Thymus (tissue), 11 donors: ENCODE results near the gene ADAMTS12. TPM values are rescaled to one million over a fixed set of nuclear protein-coding genes. Genes with fewer than 3 reads are reported as not detected.

Experiments used
- DNase-seq, 9 donors: peaks; one replicate each; pipeline ENCODE4 v3.0.0-alpha.2; 2013; ENCODE audit warnings: low spot score in 9 of 9, low read depth in 6 of 9, missing footprints in 1 of 9
- H3K27ac ChIP-seq, 2 donors: one replicate each; pipeline ENCODE4 v1.5.1; 2013; ENCODE audit warnings: control low read depth in 1 of 2, low read depth in 1 of 2, low read length in 1 of 2, mild to moderate bottlenecking in 1 of 2, moderate library complexity in 1 of 2
- H3K27me3 ChIP-seq, 2 donors: one replicate each; pipeline ENCODE4 v1.5.1; 2013; ENCODE audit warnings: low read length in 1 of 2; ENCODE audit not compliant: control insufficient read depth in 2 of 2, insufficient read depth in 1 of 2
- H3K36me3 ChIP-seq, 2 donors: one replicate each; pipeline ENCODE4 v1.5.1; 2013; ENCODE audit warnings: low read length in 1 of 2, mild to moderate bottlenecking in 1 of 2, moderate library complexity in 1 of 2; ENCODE audit not compliant: control insufficient read depth in 2 of 2, insufficient read depth in 2 of 2
- H3K4me1 ChIP-seq, 2 donors: one replicate each; pipeline ENCODE4 v1.5.1; 2013; ENCODE audit warnings: low read length in 2 of 2; ENCODE audit not compliant: control insufficient read depth in 2 of 2, insufficient read depth in 2 of 2
- H3K4me3 ChIP-seq, 2 donors: one replicate each; pipeline ENCODE4 v1.5.1; 2013; ENCODE audit warnings: low read length in 2 of 2, control low read depth in 1 of 2, mild to moderate bottlenecking in 1 of 2
- H3K9me3 ChIP-seq, 2 donors: one replicate each; pipeline ENCODE4 v1.5.1; 2013; ENCODE audit warnings: low read length in 1 of 2, mild to moderate bottlenecking in 1 of 2; ENCODE audit not compliant: control insufficient read depth in 2 of 2, insufficient read depth in 1 of 2
- WGBS: extraction: QIAGEN DNeasy Blood & Tissue Kit; methylation state at CpG from one replicate; pipeline ENCODE4 v1.1.7; 2013; 5-methylcytosine and 5-hydroxymethylcytosine counted together
- polyA plus RNA-seq: library from polyadenylated mRNA; stranded (reverse); fragments of 200-250 nt; gene quantifications from one replicate; pipeline ENCODE4 v1.2.3, GENCODE V29; 2013
- total RNA-seq: library from RNA; stranded (reverse); fragments of 120-200 nt; gene quantifications from one replicate; pipeline ENCODE4 v1.2.4, GENCODE V29; 2013
- donor health status: healthy.

The ADAMTS12 gene
- total and polyA plus RNA-seq, 2 donors = 0.18 to 1.6 TPM

- H3K27me3 ChIP-seq = no peaks in the 10 kb centered on the region
- H3K27ac ChIP-seq = no peak overlapping the region
- H3K9me3 ChIP-seq = no peaks in the 10 kb centered on the region
- peak in 3 of 9 donors; percentile 13 to 52 (median 30) for DNase-seq
- no peak overlapping the region for H3K4me3 ChIP-seq
- H3K36me3 ChIP-seq = no peaks in the 10 kb centered on the region
- H3K4me1 ChIP-seq = no peaks in the 10 kb centered on the region
Measured at GRCh38 chr5:33840927-33841547, 50.8 kb downstream of the ADAMTS12 start.

DNA sequence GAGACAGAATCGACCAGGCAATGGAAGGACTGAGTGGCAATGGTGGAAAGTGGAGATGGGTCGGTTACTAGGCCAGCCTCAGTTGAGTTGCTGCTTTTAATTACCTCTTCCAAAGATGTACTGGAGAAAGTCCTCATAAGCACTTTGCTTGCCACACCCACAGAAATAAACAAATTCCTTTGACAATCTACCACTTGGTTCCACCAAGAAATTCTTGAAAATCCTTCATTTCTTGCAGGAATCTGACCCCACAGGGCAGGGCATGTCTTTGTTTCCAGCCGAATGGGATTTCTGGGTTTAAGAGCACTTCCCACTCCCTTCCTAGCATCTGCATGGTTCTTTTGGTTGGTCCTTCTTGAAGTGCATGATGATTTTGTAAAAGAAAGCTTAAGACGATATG lies 54.5 kb downstream of the ADAMTS12 start:
- no peak for DNase-seq
- no peak overlapping the region for H3K4me3 ChIP-seq
- 95% methylated on average over 4 of the region's 4 CpGs for WGBS
- H3K27ac ChIP-seq = no peak overlapping the region
- H3K4me1 ChIP-seq = no peaks in the 10 kb centered on the region
- H3K27me3 ChIP-seq = no peaks in the 10 kb centered on the region
- H3K36me3 ChIP-seq = no peaks in the 10 kb centered on the region
- H3K9me3 ChIP-seq = no peaks in the 10 kb centered on the region

DNA sequence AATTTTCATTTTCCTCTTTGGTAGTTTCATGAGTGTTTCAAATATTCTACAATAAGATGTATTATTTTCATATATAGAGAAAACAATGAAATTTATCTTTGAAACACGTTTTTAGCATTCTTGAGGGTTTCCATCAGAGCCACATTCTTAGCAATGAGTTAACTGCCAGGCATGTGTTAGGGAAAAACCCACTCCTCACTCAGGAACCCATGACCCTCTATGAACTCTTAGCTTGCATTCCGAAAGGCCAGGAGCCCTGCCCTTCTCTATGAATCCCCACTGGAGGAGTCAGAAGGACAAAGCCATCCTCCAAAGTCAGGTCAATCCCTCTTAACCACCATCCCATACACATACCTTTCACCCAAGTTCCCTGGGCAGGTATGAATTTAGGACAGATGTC lies 57.5 kb downstream of the ADAMTS12 start:
- no peaks in the 10 kb centered on the region for H3K4me1 ChIP-seq
- H3K9me3 ChIP-seq = no peaks in the 10 kb centered on the region
- H3K27me3 ChIP-seq = no peaks in the 10 kb centered on the region
- no peak for DNase-seq
- 86% methylated on average over 2 of the region's 2 CpGs for WGBS
- no peaks in the 10 kb centered on the region for H3K36me3 ChIP-seq
- H3K4me3 ChIP-seq = no peak overlapping the region
- no peak overlapping the region for H3K27ac ChIP-seq

- WGBS = 78% methylated on average over 1 of the region's 1 CpG
- no peak overlapping the region for H3K4me3 ChIP-seq
- DNase-seq = no peak
- H3K4me1 ChIP-seq = no peaks in the 10 kb centered on the region
- no peaks in the 10 kb centered on the region for H3K9me3 ChIP-seq
- H3K36me3 ChIP-seq = no peaks in the 10 kb centered on the region
- no peaks in the 10 kb centered on the region for H3K27me3 ChIP-seq
- no peak overlapping the region for H3K27ac ChIP-seq
Measured at GRCh38 chr5:33833237-33833575, 58.6 kb downstream of the ADAMTS12 start.

- no peak overlapping the region for H3K27ac ChIP-seq
- WGBS = 90% methylated on average over 7 of the region's 7 CpGs
- H3K4me1 ChIP-seq = no peaks in the 10 kb centered on the region
- no peaks in the 10 kb centered on the region for H3K27me3 ChIP-seq
- no peaks in the 10 kb centered on the region for H3K9me3 ChIP-seq
- no peaks in the 10 kb centered on the region for H3K36me3 ChIP-seq
- no peak for DNase-seq
- no peak overlapping the region for H3K4me3 ChIP-seq
Measured at GRCh38 chr5:33832404-33833236, 59.2 kb downstream of the ADAMTS12 start.

DNA sequence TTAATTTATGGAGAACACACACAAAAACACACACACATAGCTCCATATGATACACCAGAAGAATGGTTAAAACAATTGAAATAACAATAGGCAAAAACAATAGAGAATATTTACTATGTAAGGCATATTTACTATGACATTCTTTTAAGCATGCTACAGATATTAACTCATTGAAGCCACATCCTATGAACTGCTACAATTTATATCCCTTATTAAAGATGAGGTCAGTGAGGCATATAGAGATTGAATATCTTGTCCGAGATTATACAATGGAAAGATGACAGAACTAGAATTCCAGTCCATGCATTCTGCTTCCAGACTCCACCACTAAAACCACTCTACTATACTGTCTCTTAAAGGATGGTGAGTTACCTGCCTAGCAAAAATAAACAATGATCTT lies 60.7 kb downstream of the ADAMTS12 start:
- WGBS = 92% methylated on average over 1 of the region's 1 CpG
- no peak for DNase-seq
- Histone ChIP-seq H3K4me3 (no peak overlapping the region), H3K9me3 (no peaks in the 10 kb centered on the region), H3K36me3 (no peaks in the 10 kb centered on the region), H3K27ac (no peak overlapping the region), H3K27me3 (no peaks in the 10 kb centered on the region), H3K4me1 (no peaks in the 10 kb centered on the region)

DNA sequence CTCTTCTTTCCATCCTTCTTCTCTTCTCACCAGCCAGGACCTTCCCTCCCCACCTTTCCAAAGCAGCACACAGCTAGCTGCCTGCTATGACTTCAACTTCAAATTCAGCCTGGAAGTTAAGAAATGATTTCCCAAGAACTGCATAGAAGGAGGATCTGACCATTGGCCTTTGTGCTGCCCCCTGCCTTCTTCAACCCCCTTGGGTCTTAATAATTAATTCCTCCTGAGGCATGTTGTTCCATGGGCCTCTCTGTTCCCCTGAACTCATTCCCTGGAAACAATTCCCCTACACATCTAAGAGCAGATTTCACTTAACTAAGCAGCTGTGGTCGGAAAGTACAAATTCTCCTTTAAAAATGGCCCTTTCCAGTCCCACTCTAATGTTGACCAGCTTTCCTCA lies 62.4 kb downstream of the ADAMTS12 start:
- Histone ChIP-seq H3K27ac (no peak overlapping the region), H3K27me3 (no peaks in the 10 kb centered on the region), H3K36me3 (no peaks in the 10 kb centered on the region), H3K4me3 (no peak overlapping the region), H3K4me1 (no peaks in the 10 kb centered on the region), H3K9me3 (no peaks in the 10 kb centered on the region)
- WGBS = 88% methylated on average over 1 of the region's 1 CpG
- no peak for DNase-seq

GRCh38 chr5:33828626-33829308 lies 63.0 kb downstream of the ADAMTS12 start:
- Histone ChIP-seq H3K27me3 (no peaks in the 10 kb centered on the region), H3K4me1 (no peaks in the 10 kb centered on the region), H3K4me3 (no peak overlapping the region), H3K36me3 (no peaks in the 10 kb centered on the region), H3K27ac (no peak overlapping the region), H3K9me3 (no peaks in the 10 kb centered on the region)
- no peak for DNase-seq
- 96% methylated on average over 7 of the region's 7 CpGs for WGBS

GRCh38 chr5:33827885-33828284 lies 63.9 kb downstream of the ADAMTS12 start:
- no peak for DNase-seq
- Histone ChIP-seq H3K9me3 (no peaks in the 10 kb centered on the region), H3K36me3 (no peaks in the 10 kb centered on the region), H3K27me3 (no peaks in the 10 kb centered on the region), H3K4me1 (no peaks in the 10 kb centered on the region), H3K27ac (no peak overlapping the region), H3K4me3 (no peak overlapping the region)
- 87% methylated on average over 1 of the region's 1 CpG for WGBS
